Activated B cell treated with CpG ODN at 0.5 μM for 24 hours (primary cell): ENCODE results near the gene TMEM132D. TPM values are rescaled to one million over a fixed set of nuclear protein-coding genes. Genes with fewer than 3 reads are reported as not detected.
"Not testable (repeated sequence)": the region's sequence is repeated elsewhere in the genome, so short reads cannot be mapped to it uniquely, and the experiment has no call there.

ENCODE experiments used
- ATAC-seq: fragments of 200-7000 bp; cut with Tn5 transposase; one replicate; pipeline ENCODE4 v1.10.0; 2021; ENCODE audit warnings: low read depth, mild to moderate bottlenecking, moderate library complexity
- CTCF ChIA-PET: fragments of 350-600 bp; sonication (Branson Sonifier 250); formaldehyde crosslinking; loops from one replicate; lab custom pipeline; 2021; ENCODE audit warnings: antibody characterized with exemption; lab: Charles Lee
- POLR2A ChIA-PET: fragments of 350-600 bp; sonication (Branson Sonifier 250); formaldehyde crosslinking; loops from one replicate; lab custom pipeline; 2021; ENCODE audit warnings: antibody characterized with exemption; lab: Charles Lee
- DNase-seq: peaks from one replicate; pipeline ENCODE4 v3.0.0; 2022
- H3K27ac Mint-ChIP-seq: one replicate; pipeline ENCODE4 v1.8.0; 2020; ENCODE audit warnings: mixed read lengths
- H3K27me3 Mint-ChIP-seq: one replicate; pipeline ENCODE4 v1.8.0; 2021; ENCODE audit warnings: mixed read lengths
- H3K36me3 Mint-ChIP-seq: one replicate; pipeline ENCODE4 v1.8.0; 2021; ENCODE audit warnings: low read depth, mixed read lengths
- H3K4me1 Mint-ChIP-seq: one replicate; pipeline ENCODE4 v1.8.0; 2021; ENCODE audit warnings: mixed read lengths
- H3K4me3 Mint-ChIP-seq: one replicate; pipeline ENCODE4 v1.8.0; 2020; ENCODE audit warnings: mild to moderate bottlenecking, mixed read lengths
- H3K9me3 Mint-ChIP-seq: one replicate; pipeline ENCODE4 v1.8.0; 2020; ENCODE audit warnings: mixed read lengths
- intact Hi-C: fragments of 100-400 bp; cut with micrococcal nuclease; formaldehyde crosslinking; loops from one replicate; pipeline ENCODE4 v1.15.1; 2024
- total RNA-seq: library from RNA; stranded (reverse); gene quantifications from 2 replicates; pipeline ENCODE4 v1.2.3, GENCODE V29; 2022
- TF ChIP-seq, protein P1 (sequence below): fragments of 200-600 bp; IDR thresholded peaks from one replicate; pipeline ENCODE4 v1.8.0; 2022; ENCODE audit warnings: antibody characterized with exemption, mild to moderate bottlenecking

Gene TMEM132D
- total RNA-seq, 1 donor from 2014 or later, result not detected

DNA sequence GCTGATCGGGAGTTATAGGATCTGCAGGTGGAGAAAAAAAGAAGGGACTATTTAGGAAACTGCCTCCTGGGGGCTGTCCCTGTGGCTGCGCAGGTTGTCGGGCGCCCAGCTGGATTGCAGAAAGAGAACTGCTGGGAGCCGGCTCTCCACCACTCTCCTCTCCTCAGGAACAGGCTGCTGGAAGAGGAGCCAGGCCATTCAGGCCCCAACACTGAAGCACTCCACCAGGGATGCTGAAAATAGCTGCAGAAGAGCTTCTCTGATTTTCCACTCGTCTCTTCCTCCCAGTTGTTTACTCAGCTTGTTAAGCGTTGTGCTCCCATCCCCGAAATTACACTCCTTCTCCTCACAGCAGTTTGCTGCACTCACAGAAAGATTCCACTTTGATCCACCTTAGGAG lies 703.2 kb downstream of the TMEM132D start:
- Mint-ChIP-seq H3K4me1 (no peaks in the 10 kb centered on the region), H3K27me3 (peaks cover 2% of the 10 kb centered on the region), H3K36me3 (no peaks in the 10 kb centered on the region), H3K4me3 (no peak overlapping the region), H3K9me3 (no peaks in the 10 kb centered on the region), H3K27ac (no peak overlapping the region)
- no peak for ATAC-seq
- intact Hi-C loops, result no loop called here
- ChIA-PET POLR2A (no interaction called here), CTCF (no interaction called here)
- TF ChIP-seq, protein P1, sequence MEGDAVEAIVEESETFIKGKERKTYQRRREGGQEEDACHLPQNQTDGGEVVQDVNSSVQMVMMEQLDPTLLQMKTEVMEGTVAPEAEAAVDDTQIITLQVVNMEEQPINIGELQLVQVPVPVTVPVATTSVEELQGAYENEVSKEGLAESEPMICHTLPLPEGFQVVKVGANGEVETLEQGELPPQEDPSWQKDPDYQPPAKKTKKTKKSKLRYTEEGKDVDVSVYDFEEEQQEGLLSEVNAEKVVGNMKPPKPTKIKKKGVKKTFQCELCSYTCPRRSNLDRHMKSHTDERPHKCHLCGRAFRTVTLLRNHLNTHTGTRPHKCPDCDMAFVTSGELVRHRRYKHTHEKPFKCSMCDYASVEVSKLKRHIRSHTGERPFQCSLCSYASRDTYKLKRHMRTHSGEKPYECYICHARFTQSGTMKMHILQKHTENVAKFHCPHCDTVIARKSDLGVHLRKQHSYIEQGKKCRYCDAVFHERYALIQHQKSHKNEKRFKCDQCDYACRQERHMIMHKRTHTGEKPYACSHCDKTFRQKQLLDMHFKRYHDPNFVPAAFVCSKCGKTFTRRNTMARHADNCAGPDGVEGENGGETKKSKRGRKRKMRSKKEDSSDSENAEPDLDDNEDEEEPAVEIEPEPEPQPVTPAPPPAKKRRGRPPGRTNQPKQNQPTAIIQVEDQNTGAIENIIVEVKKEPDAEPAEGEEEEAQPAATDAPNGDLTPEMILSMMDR, result no peak
- no peak for DNase-seq

DNA sequence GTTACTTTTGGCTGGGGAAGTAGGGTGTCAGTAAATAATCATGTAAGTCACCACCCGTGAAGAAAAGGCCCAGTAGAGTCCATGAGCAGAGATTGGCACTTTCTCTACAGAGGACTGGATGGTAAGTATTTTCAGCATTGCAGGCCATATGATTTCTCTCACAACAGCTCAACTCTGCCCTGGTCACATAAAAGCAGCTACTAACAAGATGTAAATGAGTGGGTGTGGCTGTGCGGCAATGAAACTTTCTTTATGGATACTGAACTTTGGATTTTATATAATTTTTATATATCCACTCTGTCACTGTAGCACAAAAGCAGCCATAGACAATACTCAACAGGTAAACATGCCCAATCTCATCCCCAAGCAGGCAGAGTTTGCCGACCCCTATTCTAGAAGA lies 706.9 kb downstream of the TMEM132D start:
- H3K9me3 Mint-ChIP-seq, result peaks cover 3% of the 10 kb centered on the region
- H3K27me3 Mint-ChIP-seq, result peaks cover 4% of the 10 kb centered on the region
- CTCF ChIA-PET, result no interaction called here
- no peak overlapping the region for H3K4me3 Mint-ChIP-seq
- H3K27ac Mint-ChIP-seq, result no peak overlapping the region
- H3K36me3 Mint-ChIP-seq, result no peaks in the 10 kb centered on the region
- DNase-seq (no peak), ATAC-seq (no peak)
- POLR2A ChIA-PET, result no interaction called here
- TF ChIP-seq, protein P1, result no peak
- no peaks in the 10 kb centered on the region for H3K4me1 Mint-ChIP-seq
- intact Hi-C loops, result no loop called here

- no peak for DNase-seq
- no peaks in the 10 kb centered on the region for H3K36me3 Mint-ChIP-seq
- no peak for ATAC-seq
- peaks cover 3% of the 10 kb centered on the region for H3K9me3 Mint-ChIP-seq
- intact Hi-C loops, result no loop called here
- CTCF ChIA-PET, result no interaction called here
- peaks cover 2% of the 10 kb centered on the region for H3K27me3 Mint-ChIP-seq
- H3K4me3 Mint-ChIP-seq, result no peak overlapping the region
- POLR2A ChIA-PET, result no interaction called here
- no peaks in the 10 kb centered on the region for H3K4me1 Mint-ChIP-seq
- TF ChIP-seq, protein P1, result no peak
- no peak overlapping the region for H3K27ac Mint-ChIP-seq
Observed at GRCh38 chr12:129195081-129195480, 708.7 kb downstream of the TMEM132D start.

DNA sequence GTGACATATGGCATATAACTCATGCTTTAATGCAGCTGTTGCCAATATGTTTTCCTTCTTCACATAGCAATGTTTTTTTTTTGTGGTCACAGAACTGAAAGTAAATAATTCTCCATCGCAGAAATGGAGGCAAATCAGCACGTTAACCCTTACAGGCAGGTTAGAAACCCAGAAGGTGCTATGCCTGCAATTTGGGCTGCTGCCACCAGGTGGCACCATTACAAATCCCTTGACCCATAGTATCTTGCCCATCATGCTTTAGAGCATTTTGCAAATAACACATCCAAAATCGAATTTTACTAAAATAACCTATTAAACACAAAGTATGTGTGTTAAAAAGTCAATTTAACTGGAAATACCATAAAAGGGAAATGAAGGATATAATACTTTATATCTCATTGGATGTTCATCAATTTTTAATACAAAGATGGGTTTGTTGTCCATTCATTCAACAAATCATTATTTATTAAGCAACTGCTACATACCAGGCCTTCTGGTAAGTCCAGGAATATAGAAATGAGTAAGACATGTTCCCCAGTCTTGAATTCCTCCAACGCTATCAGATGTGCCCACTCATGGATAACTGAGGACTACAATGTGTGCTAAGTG lies 710.5 kb downstream of the TMEM132D start:
- ChIA-PET POLR2A (no interaction called here), CTCF (no interaction called here)
- Mint-ChIP-seq H3K4me1 (no peaks in the 10 kb centered on the region), H3K36me3 (no peaks in the 10 kb centered on the region), H3K9me3 (peaks cover 3% of the 10 kb centered on the region), H3K4me3 (no peak overlapping the region), H3K27ac (no peak overlapping the region), H3K27me3 (peaks cover 2% of the 10 kb centered on the region)
- DNase-seq (no peak), ATAC-seq (no peak)
- intact Hi-C loops, result no loop called here
- TF ChIP-seq, protein P1, result no peak

- DNase-seq (no peak), ATAC-seq (no peak)
- H3K27ac Mint-ChIP-seq, result no peak overlapping the region
- TF ChIP-seq, protein P1, result no peak
- no peak overlapping the region for H3K4me3 Mint-ChIP-seq
- peaks cover 3% of the 10 kb centered on the region for H3K9me3 Mint-ChIP-seq
- intact Hi-C loops, result no loop called here
- no peaks in the 10 kb centered on the region for H3K4me1 Mint-ChIP-seq
- POLR2A ChIA-PET, result no interaction called here
- H3K36me3 Mint-ChIP-seq, result no peaks in the 10 kb centered on the region
- peaks cover 2% of the 10 kb centered on the region for H3K27me3 Mint-ChIP-seq
- CTCF ChIA-PET, result no interaction called here
Observed at GRCh38 chr12:129190827-129191226, 713.0 kb downstream of the TMEM132D start.

GRCh38 chr12:129189879-129190278 lies 713.9 kb downstream of the TMEM132D start:
- H3K27ac Mint-ChIP-seq, H3K9me3 Mint-ChIP-seq, H3K4me1 Mint-ChIP-seq, POLR2A ChIA-PET, H3K27me3 Mint-ChIP-seq, H3K36me3 Mint-ChIP-seq, ATAC-seq, H3K4me3 Mint-ChIP-seq, DNase-seq, CTCF ChIA-PET, intact Hi-C loops: not testable (repeated sequence)
